ENCODE measurements around the gene RABL2A. TPM values are rescaled to one million over a fixed set of nuclear protein-coding genes. Genes with fewer than 3 reads are reported as not detected.
"Not testable (repeated sequence)": the region's sequence is repeated elsewhere in the genome, so short reads cannot be mapped to it uniquely, and the experiment has no call there.

RABL2A gene
- total RNA-seq, 1 donor from 2014 or later, result 9.2 TPM

GRCh38 chr2:113602869-113603466 is 24.1 kb upstream of the RABL2A start:
- H3K4me3 ChIP-seq (ENCODE audit: low read depth, low read length), result peak overlapping the region; percentile 89
- TF ChIP-seq CTCF (conservative IDR thresholded peaks at IDR 0.05; ENCODE audit: low read depth, low read length), result no peak
- no peak for DNase-seq (ENCODE audit: low read depth)

GRCh38 chr2:113603467-113604084 is 23.5 kb upstream of the RABL2A start:
- DNase-seq (ENCODE audit: low read depth), result not testable (repeated sequence)
- peak overlapping the region; percentile 89 for H3K4me3 ChIP-seq (ENCODE audit: low read depth, low read length)

DNA sequence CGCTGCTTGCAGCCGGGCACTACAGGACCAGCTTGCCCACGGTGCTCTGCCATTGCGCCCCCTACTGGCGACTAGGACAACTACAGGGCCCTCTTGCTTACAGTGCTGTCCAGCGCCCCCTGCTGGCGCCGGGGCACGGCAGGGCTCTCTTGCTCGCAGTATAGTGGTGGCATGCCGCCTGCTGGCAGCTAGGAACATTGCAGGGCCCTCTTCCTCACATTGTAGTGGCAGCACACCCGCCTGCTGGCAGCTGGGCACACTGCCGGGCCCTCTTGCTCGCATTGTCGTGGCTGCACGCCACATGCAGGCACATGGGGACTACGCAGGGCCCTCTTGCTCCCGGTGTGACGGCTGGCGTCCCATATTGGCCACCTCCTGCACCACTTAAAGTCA is 23.0 kb upstream of the RABL2A start:
- peak; percentile 49 for DNase-seq (ENCODE audit: low read depth)
- peak; percentile 94 for TF ChIP-seq CTCF (conservative IDR thresholded peaks at IDR 0.05; ENCODE audit: low read depth, low read length)
- peak overlapping the region; percentile 60 for H3K4me3 ChIP-seq (ENCODE audit: low read depth, low read length)

DNA sequence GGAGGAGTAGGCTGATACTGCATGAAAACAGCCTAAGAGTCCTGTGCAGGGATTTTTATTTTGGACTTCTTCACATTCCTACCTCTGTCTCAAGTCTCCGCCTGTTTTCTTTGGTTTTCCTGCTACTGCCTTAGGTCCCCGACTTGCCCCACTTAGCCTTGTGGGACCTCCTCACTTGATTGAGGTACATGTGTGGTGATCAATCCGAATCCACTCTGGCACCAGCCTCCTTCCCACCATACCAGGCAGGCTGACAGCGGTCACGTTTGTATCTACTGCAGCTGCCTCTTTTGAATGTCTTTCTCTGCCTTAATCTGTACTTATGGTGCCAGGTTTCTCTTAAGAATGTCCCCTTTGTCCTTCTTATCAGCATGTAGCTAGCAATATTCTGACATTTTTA is 22.4 kb upstream of the RABL2A start:
- not testable (repeated sequence) for H3K4me3 ChIP-seq (ENCODE audit: low read depth, low read length); DNase-seq (ENCODE audit: low read depth)

GRCh38 chr2:113606036-113606435 is 21.0 kb upstream of the RABL2A start:
- H3K4me3 ChIP-seq (ENCODE audit: low read depth, low read length); DNase-seq (ENCODE audit: low read depth): not testable (repeated sequence)

DNA sequence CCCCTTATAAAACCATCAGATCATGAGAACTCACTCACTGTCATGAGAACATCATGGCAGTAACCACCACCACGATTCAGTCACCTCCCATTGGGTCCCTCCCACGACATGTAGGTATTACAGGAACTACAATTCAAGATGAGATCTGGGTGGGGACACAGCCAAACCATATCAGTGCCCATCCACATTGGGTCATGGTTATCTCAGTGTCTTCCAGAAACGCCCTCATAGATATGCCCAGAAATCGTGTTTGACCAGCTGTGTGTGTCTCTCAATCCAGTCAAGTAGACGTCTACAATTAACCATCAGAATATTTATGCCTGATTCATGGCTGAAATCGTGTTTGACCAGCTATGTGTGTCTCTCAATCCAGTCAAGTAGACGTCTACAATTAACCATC is 17.2 kb upstream of the RABL2A start:
- not testable (repeated sequence) for DNase-seq (ENCODE audit: low read depth); H3K4me3 ChIP-seq (ENCODE audit: low read depth, low read length)

GRCh38 chr2:113621002-113621401 is 6.1 kb upstream of the RABL2A start:
- not testable (repeated sequence) for H3K4me3 ChIP-seq (ENCODE audit: low read depth, low read length); DNase-seq (ENCODE audit: low read depth)

GRCh38 chr2:113625906-113626305 is 1.2 kb upstream of the RABL2A start:
- not testable (repeated sequence) for DNase-seq (ENCODE audit: low read depth)
- peak overlapping the region; percentile 19 for H3K4me3 ChIP-seq (ENCODE audit: low read depth, low read length)

- H3K4me3 ChIP-seq (ENCODE audit: low read depth, low read length); DNase-seq (ENCODE audit: low read depth): not testable (repeated sequence)
These were observed 5.8 kb downstream of the RABL2A start for GRCh38 chr2:113632849-113633345.

DNA sequence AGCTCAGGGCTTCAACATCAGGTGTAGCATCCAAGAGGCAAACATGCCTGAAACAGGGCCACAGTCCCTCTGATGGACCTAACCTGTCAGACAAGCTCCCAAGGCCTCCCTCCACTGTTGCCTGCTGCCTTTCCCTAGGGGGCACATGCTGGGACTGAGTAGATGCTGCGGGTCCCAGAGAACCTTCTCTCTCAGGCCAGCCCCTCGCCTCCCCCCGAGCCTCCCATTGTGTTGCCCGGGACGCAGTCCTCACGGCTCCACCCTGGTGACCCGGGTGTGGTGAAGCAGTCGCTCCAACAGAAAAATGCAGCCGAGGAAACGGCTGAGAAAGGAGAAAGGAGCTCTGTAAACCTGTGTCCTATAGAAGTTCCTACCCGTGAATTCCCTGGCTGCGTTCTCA is 8.3 kb downstream of the RABL2A start:
- not testable (repeated sequence) for DNase-seq (ENCODE audit: low read depth); H3K4me3 ChIP-seq (ENCODE audit: low read depth, low read length)

- DNase-seq (ENCODE audit: low read depth); H3K4me3 ChIP-seq (ENCODE audit: low read depth, low read length): not testable (repeated sequence)
These were observed 9.2 kb downstream of the RABL2A start for GRCh38 chr2:113636226-113636625.

DNA sequence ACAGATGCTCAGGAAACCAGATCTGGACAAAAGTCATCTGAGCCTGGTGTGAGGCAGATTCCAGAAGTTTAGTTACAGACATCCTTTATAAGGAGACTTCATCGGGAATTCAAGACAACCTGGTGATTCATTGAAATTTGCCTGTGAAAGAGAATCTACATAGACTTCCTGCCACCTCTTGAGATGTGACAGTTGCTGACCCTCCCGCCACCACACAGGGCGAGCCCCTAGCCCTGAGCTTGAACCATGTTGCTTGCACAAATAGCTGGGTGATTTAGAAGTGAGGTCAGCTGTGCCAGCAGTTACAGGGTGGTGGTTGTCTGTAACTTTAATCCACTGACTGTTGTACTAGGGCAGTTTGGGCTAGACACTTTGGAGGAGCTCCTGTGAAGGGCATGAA is 11.0 kb downstream of the RABL2A start:
- DNase-seq (ENCODE audit: low read depth), result not testable (repeated sequence)

DNA sequence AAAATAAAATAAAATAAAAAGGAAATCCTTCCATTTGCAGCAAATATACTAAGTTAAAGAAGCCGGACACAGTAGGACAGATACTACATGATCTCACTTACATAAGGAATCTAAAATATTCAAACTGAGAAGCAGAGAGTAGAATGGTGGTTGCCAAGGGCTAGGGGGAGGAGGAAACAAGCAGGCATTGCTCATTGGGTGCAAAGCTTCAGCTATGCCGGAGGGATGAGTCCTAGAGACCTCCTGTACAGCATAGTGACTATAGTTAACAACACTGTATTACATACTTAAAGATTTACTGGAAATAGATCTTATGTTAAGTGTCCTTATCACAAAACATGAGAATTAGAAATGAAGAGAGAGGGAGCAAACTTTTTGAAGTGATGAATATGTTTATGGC is 19.2 kb downstream of the RABL2A start:
- H3K4me3 ChIP-seq (ENCODE audit: low read depth, low read length); DNase-seq (ENCODE audit: low read depth): not testable (repeated sequence)

More for the DNA sequence above, 11.0 kb downstream of the RABL2A start:
- not testable (repeated sequence) for H3K4me3 ChIP-seq (ENCODE audit: low read depth, low read length)

DNA sequence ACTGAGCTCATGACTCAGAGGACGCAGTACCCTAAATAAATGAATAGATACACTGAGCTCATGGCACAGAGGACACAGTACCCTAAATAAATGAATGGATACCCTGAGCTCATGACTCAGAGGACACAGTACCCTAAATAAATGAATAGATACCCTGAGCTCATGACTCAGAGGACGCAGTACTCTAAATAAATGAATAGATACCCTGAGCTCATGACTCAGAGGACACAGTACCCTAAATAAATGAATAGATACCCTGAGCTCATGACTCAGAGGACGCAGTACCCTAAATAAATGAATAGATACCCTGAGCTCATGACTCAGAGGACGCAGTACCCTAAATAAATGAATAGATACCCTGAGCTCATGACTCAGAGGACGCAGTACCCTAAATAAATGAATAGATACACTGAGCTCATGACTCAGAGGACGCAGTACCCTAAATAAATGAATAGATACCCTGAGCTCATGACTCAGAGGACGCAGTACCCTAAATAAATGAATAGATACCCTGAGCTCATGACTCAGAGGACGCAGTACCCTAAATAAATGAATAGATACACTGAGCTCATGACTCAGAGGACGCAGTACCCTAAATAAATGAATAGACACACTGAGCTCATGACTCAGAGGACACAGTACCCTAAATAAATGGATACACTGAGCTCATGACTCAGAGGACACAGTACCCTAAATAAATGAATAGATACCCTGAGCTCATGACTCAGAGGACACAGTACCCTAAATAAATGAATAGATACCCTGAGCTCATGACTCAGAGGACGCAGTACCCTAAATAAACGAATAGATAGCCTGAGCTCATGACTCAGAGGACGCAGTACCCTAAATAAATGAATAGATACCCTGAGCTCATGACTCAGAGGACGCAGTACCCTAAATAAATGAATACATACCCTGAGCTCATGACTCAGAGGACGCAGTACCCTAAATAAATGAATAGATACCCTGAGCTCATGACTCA is 24.1 kb downstream of the RABL2A start:
- DNase-seq (ENCODE audit: low read depth), result not testable (repeated sequence)

GRCh38 chr2:113652599-113652998 is 25.5 kb downstream of the RABL2A start:
- not testable (repeated sequence) for DNase-seq (ENCODE audit: low read depth); H3K4me3 ChIP-seq (ENCODE audit: low read depth, low read length)

More for the DNA sequence above, 24.1 kb downstream of the RABL2A start:
- H3K4me3 ChIP-seq (ENCODE audit: low read depth, low read length), result not testable (repeated sequence)

- DNase-seq (ENCODE audit: low read depth); H3K4me3 ChIP-seq (ENCODE audit: low read depth, low read length): not testable (repeated sequence)
These were observed 29.1 kb downstream of the RABL2A start for GRCh38 chr2:113656031-113656624.

Data from epithelial cell of proximal tubule (primary cell).